HG02943 (cell line): ENCODE measurements around the gene FLVCR2.
A peak's percentile ranks its signal among the peaks of the same experiment; 100 is the strongest.
"Not testable (repeated sequence)": the region's sequence is repeated elsewhere in the genome, so short reads cannot be mapped to it uniquely, and the experiment has no call there.

Experiments
- ATAC-seq: cut with Tn5 transposase; IDR thresholded peaks from one replicate; pipeline ENCODE4 v1.9.1; 2021; ENCODE audit warnings: mild to moderate bottlenecking, low read depth, moderate library complexity; ENCODE audit not compliant: unreplicated experiment

FLVCR2 gene

DNA sequence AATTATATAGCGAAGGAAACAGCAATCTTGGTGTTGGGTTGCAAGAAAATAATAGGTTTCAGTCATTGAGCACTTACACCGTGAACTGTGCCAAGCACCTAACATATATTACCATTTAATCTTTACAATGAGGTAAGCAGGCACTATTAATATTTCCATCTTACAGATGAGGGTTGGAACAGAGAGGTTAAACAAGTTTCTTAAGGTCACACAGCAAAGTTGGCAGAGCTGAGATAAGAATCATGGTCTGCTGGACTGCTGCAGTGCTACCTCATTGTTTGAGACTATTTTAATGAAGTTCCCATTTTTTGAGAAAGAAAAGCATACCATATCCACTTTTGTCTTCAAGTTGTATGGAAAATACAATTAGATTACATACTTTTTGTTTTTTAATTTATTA lies 80.5 kb downstream of the FLVCR2 start:
- ATAC-seq, result no peak

DNA sequence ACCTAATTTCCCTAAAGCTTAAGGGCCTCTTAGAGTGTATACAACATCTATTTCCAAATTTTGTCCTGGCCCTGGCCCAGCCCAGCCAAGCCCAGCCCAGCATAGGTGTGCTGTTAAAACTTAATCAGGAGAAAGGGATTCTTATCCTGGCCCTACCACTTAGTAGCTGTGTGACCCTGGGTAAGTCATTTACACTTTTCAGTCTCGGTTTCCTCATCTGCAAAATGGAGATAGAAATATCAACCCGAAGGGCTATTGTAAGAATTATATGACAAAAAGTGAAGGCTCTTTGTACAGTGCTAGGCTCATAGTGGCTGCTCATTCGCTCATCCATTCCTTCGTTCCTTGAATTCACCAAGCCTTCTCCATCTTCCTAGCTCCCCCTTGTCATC lies 81.8 kb downstream of the FLVCR2 start:
- ATAC-seq, result no peak

DNA sequence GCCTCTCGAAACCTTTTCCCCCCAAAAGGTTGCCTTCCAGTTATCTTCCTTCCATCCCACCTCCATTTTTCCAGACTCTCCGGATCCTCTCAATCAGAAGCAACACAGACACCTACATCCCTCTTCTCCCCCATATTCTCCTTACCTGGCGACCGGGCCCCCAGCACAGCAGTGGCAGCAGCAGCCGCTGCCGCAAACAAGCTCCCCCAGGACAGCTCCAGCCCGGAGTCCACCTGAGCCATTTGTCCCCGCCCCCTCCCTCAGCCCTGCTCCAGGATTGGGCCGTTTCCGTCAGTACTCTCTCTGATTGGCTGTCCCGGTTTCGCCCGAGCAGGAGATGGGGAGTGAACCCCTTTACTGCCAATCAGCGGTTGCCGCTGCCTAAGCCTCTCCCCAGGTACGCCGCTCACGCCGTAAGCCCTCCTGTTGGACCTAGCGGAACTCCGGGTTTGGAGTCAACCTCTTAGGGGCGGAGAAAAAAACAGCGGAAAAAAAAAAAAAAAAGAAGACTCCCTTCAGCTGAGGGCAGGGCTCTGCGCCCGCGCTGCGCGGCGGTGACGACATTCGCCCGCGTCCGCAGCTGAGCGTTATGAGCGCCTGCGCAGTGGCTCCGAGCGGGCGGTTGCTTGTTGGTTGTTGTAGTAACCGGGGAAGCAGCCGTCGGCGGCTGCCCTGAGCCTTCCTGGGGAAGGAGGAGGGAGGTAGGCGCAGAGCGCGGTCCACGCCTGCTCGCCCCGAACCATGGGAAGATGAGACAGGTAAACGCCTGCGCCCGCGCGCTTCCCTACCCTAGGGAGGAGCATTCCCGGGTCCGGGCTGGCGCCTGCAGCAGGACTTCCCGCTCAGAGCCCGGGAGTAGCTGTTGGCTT lies 82.4 kb downstream of the FLVCR2 start, which contains the start of the genes ERG28 and TTLL5:
TSS of gene ERG28 (minus strand) at position 247 of the 869 bp plus-strand sequence. CDS start 3,374 bp downstream, outside the sequence.
TSS of gene TTLL5 (plus strand) at position 617 of the 869 bp plus-strand sequence. CDS start 1,904 bp downstream, outside the sequence.
- peak; percentile 95 for ATAC-seq

DNA sequence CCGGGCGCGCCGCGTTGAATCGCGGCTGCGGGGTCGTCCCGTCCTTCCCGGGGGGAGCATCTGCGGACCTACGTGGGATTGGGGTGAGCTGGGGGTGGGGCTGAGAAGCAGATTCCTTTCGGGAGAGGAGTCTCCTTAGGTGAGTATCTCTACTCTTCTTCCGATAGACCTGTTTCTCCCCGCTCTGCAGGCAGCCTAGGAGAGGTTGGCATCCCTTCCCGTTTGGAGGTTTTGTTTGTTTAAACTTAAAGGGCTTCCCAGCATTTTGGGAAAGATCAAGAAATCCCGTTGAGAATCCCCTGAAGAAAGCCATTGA lies 83.0 kb downstream of the FLVCR2 start:
- no peak for ATAC-seq

DNA sequence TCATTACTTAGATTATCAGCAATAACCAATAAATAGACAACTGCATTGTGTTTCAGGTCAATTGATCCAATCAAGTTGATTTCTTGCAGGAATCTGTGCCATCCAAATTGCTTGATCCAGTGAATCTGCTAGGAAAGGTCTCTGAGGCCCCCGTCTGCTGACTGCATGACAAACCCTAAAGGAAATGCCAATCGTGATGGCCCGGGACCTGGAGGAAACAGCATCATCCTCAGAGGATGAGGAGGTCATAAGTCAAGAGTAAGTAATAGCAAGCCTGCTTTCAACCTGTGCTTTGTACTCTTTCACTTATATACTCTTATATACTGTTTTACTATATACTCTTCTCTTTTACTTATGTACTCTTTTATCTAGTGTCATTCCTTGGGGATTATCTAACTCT lies 84.5 kb downstream of the FLVCR2 start:
- ATAC-seq, result no peak

DNA sequence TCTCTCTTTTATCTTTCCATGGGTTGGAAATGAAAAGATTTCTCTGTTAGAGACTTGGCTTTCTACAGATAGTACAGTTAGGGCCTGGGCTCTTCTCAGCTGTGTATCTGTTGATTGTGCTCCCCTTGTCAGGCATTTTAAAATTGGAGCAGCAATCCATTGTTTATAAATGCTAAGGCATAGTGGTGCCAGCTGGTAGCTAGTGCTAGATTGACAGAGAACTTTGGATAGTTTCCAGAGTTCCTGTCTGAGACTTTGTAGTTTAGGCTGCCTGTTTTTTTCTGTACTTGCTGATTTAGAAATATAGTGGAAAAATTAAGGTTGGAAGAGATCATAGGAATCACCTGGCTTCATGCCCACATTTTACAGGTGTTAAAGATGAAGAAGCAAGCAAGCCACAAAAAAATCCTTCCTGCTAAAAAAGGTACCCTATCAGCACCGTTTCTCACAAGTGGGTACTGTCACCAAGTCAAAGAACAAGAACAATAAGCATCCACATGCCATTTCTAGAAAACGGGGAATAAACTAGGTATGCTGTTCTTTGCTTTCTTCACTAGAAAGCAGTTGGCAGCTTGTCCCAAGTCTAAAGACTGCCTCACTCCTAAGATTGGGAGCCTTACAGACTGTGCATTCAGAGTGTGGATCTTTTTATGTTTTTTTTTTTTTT lies 88.8 kb downstream of the FLVCR2 start:
- no peak for ATAC-seq

DNA sequence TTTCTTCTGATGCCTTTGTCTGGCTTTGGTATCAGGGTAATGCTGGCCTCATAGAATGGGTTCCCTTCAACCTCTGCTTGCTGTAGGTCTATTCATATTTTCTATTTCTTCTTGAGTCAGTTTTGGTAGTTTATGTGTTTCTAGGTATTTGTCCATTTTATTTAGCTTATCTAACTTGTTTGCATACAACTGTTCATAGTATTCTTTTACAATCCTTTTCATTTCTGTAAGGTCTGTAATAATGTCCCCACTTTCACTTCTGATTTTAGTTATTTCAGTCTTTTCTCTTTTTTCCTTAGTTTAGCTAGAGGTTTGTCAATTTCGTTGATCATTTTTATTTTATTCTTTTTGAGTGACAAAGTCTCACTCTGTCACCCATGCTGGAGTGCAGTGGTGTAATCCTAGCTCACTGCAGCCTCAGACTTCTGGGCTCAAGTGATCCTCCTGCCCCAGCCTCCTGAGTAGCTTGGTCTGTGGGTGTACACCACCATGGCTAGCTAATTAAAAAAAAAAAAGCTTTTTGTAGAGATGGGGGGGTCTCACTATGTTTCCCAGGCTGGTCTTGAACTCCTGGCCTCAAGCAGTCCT lies 94.3 kb downstream of the FLVCR2 start:
- ATAC-seq, result no peak

DNA sequence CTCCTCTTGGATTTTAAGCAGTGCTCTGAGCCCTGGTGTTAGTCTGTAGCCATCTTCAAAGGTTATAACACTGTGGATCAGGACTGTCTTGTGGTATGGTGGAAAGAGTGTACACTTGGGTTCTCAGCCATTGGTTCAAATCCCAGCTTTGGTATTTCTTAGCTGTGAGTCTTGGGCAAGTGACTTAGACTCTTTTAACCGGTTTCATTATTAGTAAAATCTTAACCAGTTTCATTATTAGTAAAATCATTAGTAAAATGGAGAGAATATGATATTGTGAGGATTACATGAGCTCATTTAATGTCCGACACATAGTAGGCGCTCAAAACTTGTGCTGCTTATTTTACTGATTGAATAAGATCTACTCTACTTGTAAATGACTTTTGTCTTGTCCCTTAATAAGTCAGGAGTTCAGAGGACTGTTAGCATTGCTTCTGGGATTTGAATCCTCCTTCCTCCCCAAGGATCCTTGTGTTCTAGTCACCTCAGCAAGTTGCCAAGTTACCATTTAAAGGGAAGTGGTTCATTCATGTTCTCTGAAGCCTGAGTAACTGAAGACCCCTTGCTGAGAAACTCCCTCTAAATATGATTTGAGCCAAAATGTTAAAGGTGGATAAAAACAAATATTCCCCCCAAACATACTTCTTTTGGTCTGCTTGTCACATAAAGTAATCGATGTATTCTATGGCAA lies 95.1 kb downstream of the FLVCR2 start:
- no peak for ATAC-seq

DNA sequence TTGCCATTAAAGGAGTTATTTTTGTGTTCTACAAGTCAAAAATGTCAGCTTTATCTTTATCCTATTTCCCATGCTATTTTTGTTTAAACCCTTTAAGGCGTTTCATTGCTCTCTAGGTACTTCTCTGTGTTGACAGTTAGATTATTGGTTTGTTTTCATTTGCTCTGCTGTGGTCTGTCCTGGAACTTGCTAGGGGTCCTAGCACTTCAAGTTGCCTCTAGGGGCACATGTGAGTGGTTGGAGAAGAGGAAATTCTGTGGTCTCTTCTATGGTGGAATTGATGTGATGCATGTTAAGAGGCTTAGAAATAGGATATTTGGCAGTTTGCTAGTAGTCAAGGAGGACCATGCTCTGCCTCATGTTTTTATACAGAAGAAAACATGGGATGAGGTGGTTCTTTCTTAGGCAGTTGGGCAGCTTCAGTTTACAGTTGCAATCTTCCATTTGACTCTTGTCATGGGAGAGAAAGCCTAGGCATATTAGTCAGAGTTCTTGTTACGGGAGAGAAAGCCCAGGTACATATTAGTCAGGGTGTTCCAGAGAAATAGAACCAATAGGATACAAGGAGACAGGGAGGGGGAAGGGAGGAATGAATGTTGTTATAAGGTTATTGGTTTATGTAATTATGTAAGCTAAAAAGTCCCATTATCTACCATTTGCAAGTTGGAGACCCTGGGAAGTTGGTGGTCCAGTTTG lies 97.0 kb downstream of the FLVCR2 start:
- ATAC-seq, result no peak

DNA sequence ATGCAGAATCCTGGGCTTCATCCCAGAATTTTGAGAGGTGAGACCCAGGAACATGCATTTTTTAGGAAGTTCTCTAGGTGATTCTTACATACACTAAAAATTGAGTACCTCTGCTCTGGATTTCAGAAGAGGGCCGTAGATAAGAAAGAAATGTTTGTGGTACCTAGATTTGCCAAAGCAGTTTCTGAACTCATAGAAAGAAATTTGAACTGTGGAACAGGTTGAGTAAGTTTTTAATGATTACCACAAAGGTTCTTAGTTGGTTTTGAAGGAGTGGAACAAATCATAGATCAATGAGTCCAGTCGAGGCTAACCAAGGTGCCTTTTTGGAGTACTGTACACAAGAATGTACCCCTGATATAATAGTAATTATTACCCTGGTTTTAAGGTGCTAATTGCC lies 107.5 kb downstream of the FLVCR2 start:
- ATAC-seq, result no peak

DNA sequence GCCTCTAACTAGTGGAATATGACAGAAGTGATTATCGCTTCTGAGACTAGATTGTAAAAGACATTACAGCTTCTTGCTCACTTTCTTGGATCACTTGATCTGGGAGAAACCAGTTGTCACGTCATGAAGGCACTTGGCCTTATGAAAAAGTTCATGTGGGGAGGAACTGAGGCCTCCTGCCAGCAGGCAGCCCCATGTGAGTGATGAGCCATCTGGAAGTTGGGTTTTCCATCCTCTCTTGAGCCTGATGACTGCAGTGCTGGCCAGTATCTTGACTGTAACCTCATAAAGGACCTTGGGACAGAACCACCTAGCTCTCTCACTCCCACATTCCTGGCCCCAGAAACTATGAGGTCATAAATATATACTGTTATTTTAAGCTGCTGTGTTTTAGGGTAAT lies 110.6 kb downstream of the FLVCR2 start:
- ATAC-seq, result no peak

DNA sequence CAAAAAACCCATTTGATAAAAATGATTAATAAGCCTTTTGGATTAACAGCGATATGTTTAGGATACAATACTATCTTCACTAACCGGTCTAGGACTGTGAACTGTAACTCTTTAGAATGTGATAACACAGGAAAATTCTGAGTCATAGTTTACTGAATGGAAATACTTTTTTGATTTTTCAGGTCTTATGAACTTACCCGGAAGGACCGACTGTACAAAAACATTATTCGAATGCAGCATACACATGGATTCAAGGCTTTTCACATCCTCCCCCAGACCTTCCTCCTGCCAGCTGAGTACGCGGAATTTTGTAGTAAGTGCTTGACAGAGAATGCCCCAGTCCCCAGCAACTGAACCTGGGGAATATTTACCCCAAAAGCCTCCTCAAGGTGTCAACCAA lies 111.6 kb downstream of the FLVCR2 start:
- no peak for ATAC-seq

DNA sequence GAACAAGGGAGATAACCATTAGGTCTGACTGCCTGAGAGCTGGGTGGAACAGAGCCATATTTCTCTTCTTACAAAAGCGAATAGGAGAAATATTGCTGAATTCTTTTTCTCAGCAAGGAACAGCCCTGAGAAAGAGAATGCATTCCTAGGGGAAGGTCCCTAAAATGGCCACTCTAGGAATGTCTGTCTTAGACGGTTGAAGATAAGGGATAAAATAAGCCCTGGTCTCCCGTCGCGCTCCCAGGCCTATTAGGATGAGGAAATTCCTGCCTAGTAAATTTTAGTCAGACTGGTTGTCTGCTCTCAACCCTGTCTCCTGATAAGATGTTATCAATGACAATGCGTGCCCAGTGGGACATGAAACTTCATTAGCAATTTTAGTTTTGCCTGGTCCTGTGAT lies 116.6 kb downstream of the FLVCR2 start:
- not testable (repeated sequence) for ATAC-seq

DNA sequence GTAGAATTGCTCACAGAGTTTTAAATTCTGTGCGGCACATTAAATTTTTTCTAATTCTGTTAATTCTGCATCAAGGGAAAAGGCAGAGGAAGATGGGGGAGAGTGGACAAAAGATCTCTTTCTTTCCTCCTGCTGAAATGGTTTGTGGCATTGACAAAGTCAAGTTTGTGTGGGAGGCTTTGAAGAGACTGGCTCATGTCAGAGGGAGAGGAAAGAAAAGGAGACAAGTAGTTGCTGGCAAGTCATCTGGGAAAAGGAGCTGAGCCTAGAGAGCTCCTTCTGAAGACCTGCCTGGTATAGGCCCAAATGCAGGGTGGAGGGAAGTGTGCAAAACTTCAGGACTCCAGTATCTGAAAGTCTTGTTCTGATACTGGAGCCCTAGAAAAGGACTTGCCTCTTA lies 119.0 kb downstream of the FLVCR2 start:
- no peak for ATAC-seq
